WERI-Rb-1 (cell line): Measurements from ENCODE around the gene IFT57.

Experiments
- DNase-seq: peaks from one replicate; pipeline ENCODE4 v3.0.0-alpha.2; 2020
- H3K27ac ChIP-seq: fragments of 250-450 bp; sonication (Bioruptor Pico); 2 replicates; pipeline ENCODE4 v1.5.1; 2020; ENCODE audit warnings: mild to moderate bottlenecking, moderate library complexity
- H3K27me3 ChIP-seq: fragments of 250-450 bp; sonication (Bioruptor Pico); 2 replicates; pipeline ENCODE4 v1.5.1; 2021; ENCODE audit warnings: mild to moderate bottlenecking, low read depth, moderate library complexity; ENCODE audit not compliant: insufficient read depth, severe bottlenecking
- H3K36me3 ChIP-seq: fragments of 250-450 bp; sonication (Bioruptor Pico); 2 replicates; pipeline ENCODE4 v1.5.1; 2020; ENCODE audit warnings: mild to moderate bottlenecking, moderate library complexity
- H3K4me3 ChIP-seq: 2 replicates; pipeline ENCODE4 v1.5.1; 2011; ENCODE audit warnings: low read depth, mild to moderate bottlenecking, control low read depth, low read length
- H3K9me3 ChIP-seq: fragments of 250-450 bp; sonication (Bioruptor Pico); 2 replicates; pipeline ENCODE4 v1.5.1; 2021; ENCODE audit warnings: mild to moderate bottlenecking, moderate library complexity; ENCODE audit not compliant: severe bottlenecking
- CTCF ChIP-seq: IDR thresholded peaks from 2 replicates; pipeline ENCODE4 v1.5.1; 2011; ENCODE audit warnings: low read depth, mild to moderate bottlenecking, control low read depth, inconsistent platforms, low read length

The IFT57 gene

GRCh38 chr3:108133858-108134554 lies 88.2 kb downstream of the IFT57 start:
- no peak for DNase-seq
- no peaks in the 10 kb centered on the region for H3K9me3 ChIP-seq
- H3K4me3 ChIP-seq = no peak overlapping the region
- H3K36me3 ChIP-seq = no peaks in the 10 kb centered on the region
- H3K27ac ChIP-seq = no peak overlapping the region
- no peak for TF ChIP-seq CTCF
- no peaks in the 10 kb centered on the region for H3K27me3 ChIP-seq

GRCh38 chr3:108133048-108133369 lies 89.2 kb downstream of the IFT57 start:
- no peak for TF ChIP-seq CTCF
- Histone ChIP-seq H3K27ac (no peak overlapping the region), H3K36me3 (no peaks in the 10 kb centered on the region), H3K4me3 (no peak overlapping the region), H3K27me3 (no peaks in the 10 kb centered on the region), H3K9me3 (no peaks in the 10 kb centered on the region)
- DNase-seq = no peak

GRCh38 chr3:108131475-108132134 lies 90.6 kb downstream of the IFT57 start:
- no peak for TF ChIP-seq CTCF
- no peak overlapping the region for H3K4me3 ChIP-seq
- no peak for DNase-seq
- no peaks in the 10 kb centered on the region for H3K36me3 ChIP-seq
- no peaks in the 10 kb centered on the region for H3K9me3 ChIP-seq
- no peaks in the 10 kb centered on the region for H3K27me3 ChIP-seq
- no peak overlapping the region for H3K27ac ChIP-seq

- Histone ChIP-seq H3K9me3 (no peaks in the 10 kb centered on the region), H3K27ac (no peak overlapping the region), H3K4me3 (no peak overlapping the region), H3K27me3 (no peaks in the 10 kb centered on the region), H3K36me3 (no peaks in the 10 kb centered on the region)
- no peak for DNase-seq
- no peak for TF ChIP-seq CTCF
Observed at GRCh38 chr3:108130701-108131474, 91.3 kb downstream of the IFT57 start.

DNA sequence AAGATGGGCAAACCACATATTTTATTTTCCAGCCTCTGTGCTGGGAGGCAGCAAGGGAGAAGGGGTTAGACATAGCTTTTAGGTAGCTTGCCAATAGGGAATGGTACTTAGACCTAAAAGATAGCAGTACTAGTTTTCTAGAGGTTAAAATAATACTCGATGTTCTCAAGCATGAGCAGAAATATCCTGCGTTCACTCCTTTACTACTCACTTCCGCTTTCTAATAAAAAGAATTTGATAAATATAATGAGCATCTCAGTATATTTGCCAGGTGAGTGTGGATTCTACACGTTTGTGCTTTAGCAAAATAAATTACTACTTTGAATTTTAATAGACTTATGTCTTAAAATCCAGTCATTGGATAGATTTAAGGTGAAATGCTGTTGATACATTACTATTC lies 92.0 kb downstream of the IFT57 start:
- Histone ChIP-seq H3K27ac (no peak overlapping the region), H3K4me3 (no peak overlapping the region), H3K9me3 (no peaks in the 10 kb centered on the region), H3K36me3 (no peaks in the 10 kb centered on the region), H3K27me3 (no peaks in the 10 kb centered on the region)
- no peak for TF ChIP-seq CTCF
- no peak for DNase-seq
